OCI-LY3 (cell line): ENCODE measurements around the gene GTF3A.

Source experiments
- H2AFZ ChIP-seq: fragments of 200-600, 300-600 bp; shearing (Covaris generic); 2 replicates; pipeline ENCODE4 v1.6.0; 2014; ENCODE audit warnings: antibody characterized with exemption, low read depth, low read length
- H3K27ac ChIP-seq: fragments of 200-600, 300-600 bp; sonication (generic); 2 replicates; pipeline ENCODE4 v1.5.1; 2014; ENCODE audit warnings: mild to moderate bottlenecking, low read length, moderate library complexity, mixed read lengths
- H3K27me3 ChIP-seq: fragments of 200-600, 300-600 bp; sonication (generic); 2 replicates; pipeline ENCODE4 v1.6.1; 2014; ENCODE audit warnings: low read depth, low read length, mixed read lengths
- H3K36me3 ChIP-seq: fragments of 200-600, 300-600 bp; sonication (generic); replicated peaks from 2 replicates; pipeline ENCODE3; 2014; ENCODE audit warnings: low read depth, low read length, mixed read lengths
- H3K4me1 ChIP-seq: fragments of 300-600, 200-600 bp; sonication (generic); 2 replicates; pipeline ENCODE4 v1.6.1; 2014; ENCODE audit warnings: low read length, mixed read lengths
- H3K4me2 ChIP-seq: fragments of 200-600, 300-600 bp; sonication (generic); 2 replicates; pipeline ENCODE4 v1.6.1; 2014; ENCODE audit warnings: low read length, mixed read lengths
- H3K4me3 ChIP-seq: fragments of 300-600, 200-600 bp; sonication (generic); 2 replicates; pipeline ENCODE4 v1.5.1; 2014; ENCODE audit warnings: antibody characterized with exemption, mild to moderate bottlenecking, low read length, moderate library complexity
- H3K79me2 ChIP-seq: fragments of 300-600, 200-600 bp; shearing (Covaris generic); 2 replicates; pipeline ENCODE4 v1.6.1; 2014; ENCODE audit warnings: mild to moderate bottlenecking, low read length, mixed read lengths
- H3K9ac ChIP-seq: fragments of 300-600, 200-600 bp; shearing (Covaris generic); 2 replicates; pipeline ENCODE4 v1.6.0; 2014; ENCODE audit warnings: mild to moderate bottlenecking, low read length, moderate library complexity
- H3K9me3 ChIP-seq: fragments of 200-600, 300-600 bp; shearing (Covaris generic); 2 replicates; pipeline ENCODE4 v1.6.1; 2014; ENCODE audit warnings: low read length, mixed read lengths; ENCODE audit not compliant: insufficient read depth
- H4K20me1 ChIP-seq: fragments of 200-600, 300-600 bp; sonication (generic); 2 replicates; pipeline ENCODE4 v1.6.1; 2016; ENCODE audit warnings: low read length, mixed read lengths; ENCODE audit not compliant: insufficient read depth
- CTCF ChIP-seq: fragments of 200-600, 300-600 bp; sonication (generic); IDR thresholded peaks from 2 replicates; pipeline ENCODE4 v1.5.1; 2014; ENCODE audit warnings: antibody characterized with exemption, low read length, low read depth
- EZH2phosphoT487 ChIP-seq: fragments of 200-600 bp; shearing (Covaris generic); IDR thresholded peaks from 2 replicates; pipeline ENCODE4 v1.6.1; 2018; ENCODE audit warnings: antibody characterized with exemption, mixed run types, low read depth

GTF3A gene

GRCh38 chr13:27388241-27388640, 36.2 kb upstream of the GTF3A start:
- no peaks in the 10 kb centered on the region for H3K4me1 ChIP-seq
- no peak overlapping the region for H3K4me2 ChIP-seq
- no peak overlapping the region for H3K4me3 ChIP-seq
- no peaks in the 10 kb centered on the region for H3K27me3 ChIP-seq
- H3K27ac ChIP-seq, result no peak overlapping the region
- H3K79me2 ChIP-seq, result no peaks in the 10 kb centered on the region
- H2AFZ ChIP-seq, result 0 out of 2 replicates have a peak overlapping the region, but pooled peaks have one; percentile 22
- TF ChIP-seq CTCF, result no peak
- TF ChIP-seq EZH2phosphoT487, result no peak
- no peaks in the 10 kb centered on the region for H4K20me1 ChIP-seq
- no peaks in the 10 kb centered on the region for H3K9me3 ChIP-seq
- no peak overlapping the region for H3K9ac ChIP-seq
- no peaks in the 10 kb centered on the region for H3K36me3 ChIP-seq

- Histone ChIP-seq H3K9ac (no peak overlapping the region), H3K4me3 (no peak overlapping the region), H4K20me1 (no peaks in the 10 kb centered on the region), H3K27me3 (no peaks in the 10 kb centered on the region), H3K36me3 (no peaks in the 10 kb centered on the region), H3K4me2 (no peak overlapping the region), H3K79me2 (no peaks in the 10 kb centered on the region), H3K27ac (no peak overlapping the region), H3K4me1 (no peaks in the 10 kb centered on the region), H2AFZ (no peak overlapping the region), H3K9me3 (no peaks in the 10 kb centered on the region)
- TF ChIP-seq CTCF (no peak), EZH2phosphoT487 (no peak)
These were observed 34.5 kb upstream of the GTF3A start for GRCh38 chr13:27389891-27390290.

- TF ChIP-seq CTCF (no peak), EZH2phosphoT487 (no peak)
- Histone ChIP-seq H4K20me1 (no peaks in the 10 kb centered on the region), H3K4me2 (no peak overlapping the region), H2AFZ (no peak overlapping the region), H3K9ac (no peak overlapping the region), H3K4me1 (no peaks in the 10 kb centered on the region), H3K27ac (no peak overlapping the region), H3K9me3 (no peaks in the 10 kb centered on the region), H3K4me3 (no peak overlapping the region), H3K36me3 (no peaks in the 10 kb centered on the region), H3K79me2 (no peaks in the 10 kb centered on the region), H3K27me3 (no peaks in the 10 kb centered on the region)
These were observed 32.9 kb upstream of the GTF3A start for GRCh38 chr13:27391471-27391870.

DNA sequence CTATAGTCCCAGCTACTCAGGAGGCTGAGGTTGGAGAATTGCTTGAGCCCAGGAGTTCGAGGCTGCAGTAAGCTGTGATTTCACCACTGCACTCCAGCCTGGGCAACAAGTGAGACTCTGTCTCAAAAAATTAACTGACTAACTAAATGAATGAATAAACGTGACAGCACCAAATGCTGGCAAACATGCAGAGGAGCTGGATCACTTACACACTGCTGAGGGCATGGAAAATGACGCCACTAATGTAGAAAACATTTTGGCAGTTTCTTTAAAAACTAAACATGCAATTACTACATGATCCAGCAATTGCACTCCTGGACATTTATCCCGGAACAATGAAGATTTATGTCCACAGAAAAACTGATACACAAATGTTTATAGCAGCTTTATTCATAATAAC, 31.3 kb upstream of the GTF3A start:
- H3K36me3 ChIP-seq, result no peaks in the 10 kb centered on the region
- no peak overlapping the region for H3K4me3 ChIP-seq
- H3K27ac ChIP-seq, result no peak overlapping the region
- TF ChIP-seq CTCF, result no peak
- TF ChIP-seq EZH2phosphoT487, result no peak
- H3K4me1 ChIP-seq, result no peaks in the 10 kb centered on the region
- no peak overlapping the region for H2AFZ ChIP-seq
- H3K9ac ChIP-seq, result no peak overlapping the region
- no peaks in the 10 kb centered on the region for H3K9me3 ChIP-seq
- no peaks in the 10 kb centered on the region for H4K20me1 ChIP-seq
- H3K4me2 ChIP-seq, result no peak overlapping the region
- H3K27me3 ChIP-seq, result no peaks in the 10 kb centered on the region
- no peaks in the 10 kb centered on the region for H3K79me2 ChIP-seq
